Panc1 (cell line): ENCODE results near the gene ZNF774. TPM values are rescaled to one million over a fixed set of nuclear protein-coding genes. Genes with fewer than 3 reads are reported as not detected.

ENCODE experiments used
- ATAC-seq: fragments of 200-7000 bp; cut with Tn5 transposase; 2 replicates; pipeline ENCODE4 v1.9.1; 2020; ENCODE audit warnings: mild to moderate bottlenecking, moderate library complexity
- BruUV-seq: library from RNA; stranded (reverse); fragments of 400-500 nt; replicated peaks from 2 replicates; lab custom pipeline; 2021; lab: Mats Ljungman, UMichigan
- CTCF ChIA-PET: fragments of 300-600 bp; sonication (Branson Sonifier 250); formaldehyde crosslinking; loops from one replicate; lab custom pipeline; 2022; ENCODE audit warnings: antibody characterized with exemption; lab: Charles Lee
- POLR2A ChIA-PET: fragments of 300-600 bp; sonication (Branson Sonifier 250); formaldehyde crosslinking; loops from one replicate; lab custom pipeline; 2022; ENCODE audit warnings: antibody characterized with exemption; lab: Charles Lee
- DNase-seq: peaks from one replicate; pipeline ENCODE4 v3.0.0-alpha.2; 2010; ENCODE audit warnings: low read depth, low spot score
- H3K27ac ChIP-seq: 2 replicates; pipeline ENCODE4 v1.5.1; 2011; ENCODE audit warnings: mild to moderate bottlenecking, low read length, inconsistent platforms
- H3K27me3 ChIP-seq: fragments of 200-500 bp; sonication (Bioruptor generic); 2 replicates; pipeline ENCODE4 v1.6.0; 2014; ENCODE audit warnings: low read length, inconsistent platforms; ENCODE audit not compliant: control insufficient read depth, insufficient read depth
- H3K36me3 ChIP-seq: fragments of 200-500 bp; sonication (Bioruptor generic); 2 replicates; pipeline ENCODE4 v1.5.1; 2014; ENCODE audit warnings: inconsistent platforms, mild to moderate bottlenecking, low read length, moderate library complexity; ENCODE audit not compliant: control insufficient read depth, insufficient read depth
- H3K4me1 ChIP-seq: 2 replicates; pipeline ENCODE4 v1.5.1; 2011; ENCODE audit warnings: inconsistent platforms, mild to moderate bottlenecking, low read length, moderate library complexity; ENCODE audit not compliant: control insufficient read depth, insufficient read depth
- H3K4me3 ChIP-seq, 2 experiments: 2 replicates each; pipeline ENCODE4 v1.5.1; 2011 to 2012; ENCODE audit warnings: low read depth in 2 of 2, low read length in 2 of 2, mild to moderate bottlenecking in 2 of 2, inconsistent platforms in 1 of 2, moderate library complexity in 1 of 2
- H3K9me3 ChIP-seq: fragments of 200-500 bp; sonication (Bioruptor generic); 2 replicates; pipeline ENCODE4 v1.5.1; 2014; ENCODE audit warnings: low read depth, mild to moderate bottlenecking, inconsistent platforms, low read length, moderate library complexity; ENCODE audit not compliant: control insufficient read depth, insufficient read depth
- POLR2AphosphoS5 ChIP-seq: IDR thresholded peaks from 2 replicates; pipeline ENCODE4 v1.6.1; 2012; ENCODE audit warnings: mild to moderate bottlenecking, low read depth, low read length, moderate library complexity
- SIN3A ChIP-seq: IDR thresholded peaks from 2 replicates; pipeline ENCODE4 v1.6.1; 2012; ENCODE audit warnings: low read depth, mild to moderate bottlenecking, low read length, moderate library complexity, borderline replicate concordance; ENCODE audit not compliant: insufficient read depth
- TCF7L2 ChIP-seq: IDR thresholded peaks from 2 replicates; pipeline ENCODE4 v1.6.1; 2011; ENCODE audit warnings: mild to moderate bottlenecking, low read depth, low read length, inconsistent platforms
- in situ Hi-C: cut with HindIII; loops from 2 replicates; pipeline ENCODE4 v1.10.0; 2016; ENCODE audit warnings: low sequenced_read_pairs, low pct_unique_long_range_greater_than_20kb
- intact Hi-C: fragments of 100-400 bp; cut with micrococcal nuclease; formaldehyde crosslinking; loops from one replicate; pipeline ENCODE4 v1.10.0; 2022; ENCODE audit not compliant: unreplicated experiment
- total RNA-seq: library from RNA; stranded (reverse); gene quantifications from one replicate; pipeline ENCODE4 v1.2.1, GENCODE V29; 2021; ENCODE audit not compliant: unreplicated experiment
- TF ChIP-seq, protein P1 (sequence below): fragments of 450-650 bp; IDR thresholded peaks from 2 replicates; pipeline ENCODE4 v1.5.1; 2017; ENCODE audit warnings: mild to moderate bottlenecking
- TF ChIP-seq, protein P2 (sequence below), 2 experiments: IDR thresholded peaks; 2 replicates each; pipeline ENCODE4 v1.6.1; 2011 to 2012; ENCODE audit warnings: low read depth in 2 of 2, control low read depth in 1 of 2, low read length in 1 of 2, mild to moderate bottlenecking in 1 of 2, moderate library complexity in 1 of 2; ENCODE audit not compliant: insufficient read depth in 1 of 2

Gene ZNF774
- total RNA-seq, 1 experiment from 2014 or later, result 5.2 TPM

DNA sequence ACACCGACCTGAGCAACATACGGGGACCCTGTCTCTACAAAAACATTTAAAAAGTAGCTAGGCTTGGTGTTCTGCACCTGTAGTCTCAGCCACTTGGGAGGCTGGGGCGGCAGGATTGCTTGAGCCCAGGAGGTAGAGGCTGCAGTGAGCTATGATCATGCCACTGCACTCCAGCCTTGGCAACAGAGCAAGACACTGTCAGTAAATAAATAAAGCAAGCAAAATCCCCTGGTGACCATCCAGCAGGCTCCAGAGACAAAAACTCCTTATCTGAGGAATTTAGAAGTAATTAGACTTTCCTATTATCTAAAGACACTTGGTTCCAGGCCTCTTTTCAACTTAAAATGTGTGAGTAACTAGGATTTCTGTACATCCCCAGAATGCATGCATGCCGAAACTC lies 29.5 kb upstream of the ZNF774 start:
- Histone ChIP-seq H3K27ac (peak overlapping the region; percentile 32; the same call in 1 of the 2 replicates), H3K4me3 (no peak overlapping the region), H3K9me3 (no peaks in the 10 kb centered on the region), H3K36me3 (no peaks in the 10 kb centered on the region), H3K27me3 (no peaks in the 10 kb centered on the region), H3K4me1 (peaks cover 10% of the 10 kb centered on the region; the same call in 1 of the 2 replicates)
- intact Hi-C loops, result loop anchor here (10.0 kb wide), 2 partner anchors 72 to 372 kb away; no protein-coding TSS in a partner anchor
- ChIA-PET CTCF (no interaction called here), POLR2A (interaction anchor here (0.7 kb wide), 1 partner anchor 1000 kb away, joined by 3 read pairs; no protein-coding TSS in a partner anchor)
- DNase-seq (no peak), ATAC-seq (no peak)
- no TSS peak for BruUV-seq
- TF ChIP-seq, protein P1, sequence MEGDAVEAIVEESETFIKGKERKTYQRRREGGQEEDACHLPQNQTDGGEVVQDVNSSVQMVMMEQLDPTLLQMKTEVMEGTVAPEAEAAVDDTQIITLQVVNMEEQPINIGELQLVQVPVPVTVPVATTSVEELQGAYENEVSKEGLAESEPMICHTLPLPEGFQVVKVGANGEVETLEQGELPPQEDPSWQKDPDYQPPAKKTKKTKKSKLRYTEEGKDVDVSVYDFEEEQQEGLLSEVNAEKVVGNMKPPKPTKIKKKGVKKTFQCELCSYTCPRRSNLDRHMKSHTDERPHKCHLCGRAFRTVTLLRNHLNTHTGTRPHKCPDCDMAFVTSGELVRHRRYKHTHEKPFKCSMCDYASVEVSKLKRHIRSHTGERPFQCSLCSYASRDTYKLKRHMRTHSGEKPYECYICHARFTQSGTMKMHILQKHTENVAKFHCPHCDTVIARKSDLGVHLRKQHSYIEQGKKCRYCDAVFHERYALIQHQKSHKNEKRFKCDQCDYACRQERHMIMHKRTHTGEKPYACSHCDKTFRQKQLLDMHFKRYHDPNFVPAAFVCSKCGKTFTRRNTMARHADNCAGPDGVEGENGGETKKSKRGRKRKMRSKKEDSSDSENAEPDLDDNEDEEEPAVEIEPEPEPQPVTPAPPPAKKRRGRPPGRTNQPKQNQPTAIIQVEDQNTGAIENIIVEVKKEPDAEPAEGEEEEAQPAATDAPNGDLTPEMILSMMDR, result no peak
- TF ChIP-seq POLR2AphosphoS5 (no peak), SIN3A (no peak), TCF7L2 (no peak)
- TF ChIP-seq, protein P2, sequence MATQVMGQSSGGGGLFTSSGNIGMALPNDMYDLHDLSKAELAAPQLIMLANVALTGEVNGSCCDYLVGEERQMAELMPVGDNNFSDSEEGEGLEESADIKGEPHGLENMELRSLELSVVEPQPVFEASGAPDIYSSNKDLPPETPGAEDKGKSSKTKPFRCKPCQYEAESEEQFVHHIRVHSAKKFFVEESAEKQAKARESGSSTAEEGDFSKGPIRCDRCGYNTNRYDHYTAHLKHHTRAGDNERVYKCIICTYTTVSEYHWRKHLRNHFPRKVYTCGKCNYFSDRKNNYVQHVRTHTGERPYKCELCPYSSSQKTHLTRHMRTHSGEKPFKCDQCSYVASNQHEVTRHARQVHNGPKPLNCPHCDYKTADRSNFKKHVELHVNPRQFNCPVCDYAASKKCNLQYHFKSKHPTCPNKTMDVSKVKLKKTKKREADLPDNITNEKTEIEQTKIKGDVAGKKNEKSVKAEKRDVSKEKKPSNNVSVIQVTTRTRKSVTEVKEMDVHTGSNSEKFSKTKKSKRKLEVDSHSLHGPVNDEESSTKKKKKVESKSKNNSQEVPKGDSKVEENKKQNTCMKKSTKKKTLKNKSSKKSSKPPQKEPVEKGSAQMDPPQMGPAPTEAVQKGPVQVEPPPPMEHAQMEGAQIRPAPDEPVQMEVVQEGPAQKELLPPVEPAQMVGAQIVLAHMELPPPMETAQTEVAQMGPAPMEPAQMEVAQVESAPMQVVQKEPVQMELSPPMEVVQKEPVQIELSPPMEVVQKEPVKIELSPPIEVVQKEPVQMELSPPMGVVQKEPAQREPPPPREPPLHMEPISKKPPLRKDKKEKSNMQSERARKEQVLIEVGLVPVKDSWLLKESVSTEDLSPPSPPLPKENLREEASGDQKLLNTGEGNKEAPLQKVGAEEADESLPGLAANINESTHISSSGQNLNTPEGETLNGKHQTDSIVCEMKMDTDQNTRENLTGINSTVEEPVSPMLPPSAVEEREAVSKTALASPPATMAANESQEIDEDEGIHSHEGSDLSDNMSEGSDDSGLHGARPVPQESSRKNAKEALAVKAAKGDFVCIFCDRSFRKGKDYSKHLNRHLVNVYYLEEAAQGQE (IDR thresholded peaks at IDR 0.05; ENCODE audit: insufficient read depth in 1 of 2, low read depth in 2 of 2, low read length in 1 of 2), result no peak
- in situ Hi-C loops, result no loop called here

DNA sequence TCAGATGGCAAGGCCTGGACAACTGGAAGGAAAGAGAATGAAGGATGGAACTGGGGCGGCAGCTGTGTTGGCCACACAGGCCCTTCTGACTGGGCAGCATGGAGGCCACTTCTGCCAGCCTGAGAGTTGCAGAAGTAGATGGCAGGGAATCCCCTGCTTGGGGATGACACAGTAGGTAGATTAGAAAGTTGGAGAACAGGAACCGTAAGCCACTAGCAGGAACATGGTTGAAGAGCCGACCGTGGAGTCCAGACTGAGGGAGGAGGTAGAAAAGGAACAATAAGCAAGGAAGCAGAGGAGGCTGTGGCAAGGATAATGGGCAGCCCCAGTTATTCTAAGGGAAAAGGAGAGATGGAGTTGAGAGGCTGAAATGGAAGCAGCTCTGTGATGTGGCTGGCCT lies 26.4 kb upstream of the ZNF774 start:
- no peak overlapping the region for H3K27ac ChIP-seq
- CTCF ChIA-PET, result no interaction called here
- POLR2A ChIA-PET, result no interaction called here
- ATAC-seq (no peak), DNase-seq (no peak)
- BruUV-seq, result no TSS peak
- in situ Hi-C loops, result no loop called here
- peaks cover 4% of the 10 kb centered on the region; the same call in 1 of the 2 replicates for H3K4me1 ChIP-seq
- no peaks in the 10 kb centered on the region for H3K36me3 ChIP-seq
- TF ChIP-seq TCF7L2, result no peak
- TF ChIP-seq, protein P2 (IDR thresholded peaks at IDR 0.05; ENCODE audit: insufficient read depth in 1 of 2, low read depth in 2 of 2, low read length in 1 of 2), result no peak
- TF ChIP-seq POLR2AphosphoS5, result no peak
- TF ChIP-seq SIN3A, result no peak
- TF ChIP-seq, protein P1, result no peak
- intact Hi-C loops, result loop anchor here (10.0 kb wide), 2 partner anchors 69 to 369 kb away; no protein-coding TSS in a partner anchor
- H3K27me3 ChIP-seq, result no peaks in the 10 kb centered on the region
- H3K9me3 ChIP-seq, result no peaks in the 10 kb centered on the region
- no peak overlapping the region for H3K4me3 ChIP-seq
